Activated T-helper 1 cell treated with anti-CD3 and anti-CD28 coated beads, Interleukin-12 subunit alpha, Interleukin-12 subunit beta, Interleukin-2, Interleukin-4 antibody, amounts not matched to agents 30 ng/mL and 10 ng/mL and 1 ng/mL, durations not matched to agents 14 hours and 24 hours and 36 hours (primary cell): ENCODE data around the gene KRT34. TPM values are rescaled to one million over a fixed set of nuclear protein-coding genes. Genes with fewer than 3 reads are reported as not detected.
"Not testable (repeated sequence)": the region's sequence is repeated elsewhere in the genome, so short reads cannot be mapped to it uniquely, and the experiment has no call there.

Source experiments
- DNase-seq: peaks from one replicate; pipeline ENCODE4 v3.0.0; 2021; ENCODE audit warnings: low spot score
- H3K27ac Mint-ChIP-seq: one replicate; pipeline ENCODE4 v1.8.0; 2021; ENCODE audit warnings: mild to moderate bottlenecking, mixed read lengths
- H3K27me3 Mint-ChIP-seq: one replicate; pipeline ENCODE4 v1.8.0; 2022; ENCODE audit warnings: mild to moderate bottlenecking, moderate library complexity, mixed read lengths; ENCODE audit not compliant: insufficient read depth
- H3K36me3 Mint-ChIP-seq: one replicate; pipeline ENCODE4 v1.8.0; 2021; ENCODE audit warnings: low read depth, mixed read lengths
- H3K4me1 Mint-ChIP-seq: one replicate; pipeline ENCODE4 v1.8.0; 2021; ENCODE audit warnings: low read depth, mixed read lengths
- H3K4me3 Mint-ChIP-seq: one replicate; pipeline ENCODE4 v1.8.0; 2021; ENCODE audit warnings: mild to moderate bottlenecking, moderate library complexity, mixed read lengths
- H3K9me3 Mint-ChIP-seq: one replicate; pipeline ENCODE4 v1.8.0; 2021; ENCODE audit warnings: mixed read lengths
- intact Hi-C: fragments of 100-400 bp; cut with micrococcal nuclease; formaldehyde crosslinking; loops from one replicate; pipeline ENCODE4 v1.15.1; 2024
- total RNA-seq: library from RNA; stranded (reverse); gene quantifications from 2 replicates; pipeline ENCODE4 v1.2.3, GENCODE V29; 2022

KRT34 gene
- total RNA-seq = not detected in 2 replicates

DNA sequence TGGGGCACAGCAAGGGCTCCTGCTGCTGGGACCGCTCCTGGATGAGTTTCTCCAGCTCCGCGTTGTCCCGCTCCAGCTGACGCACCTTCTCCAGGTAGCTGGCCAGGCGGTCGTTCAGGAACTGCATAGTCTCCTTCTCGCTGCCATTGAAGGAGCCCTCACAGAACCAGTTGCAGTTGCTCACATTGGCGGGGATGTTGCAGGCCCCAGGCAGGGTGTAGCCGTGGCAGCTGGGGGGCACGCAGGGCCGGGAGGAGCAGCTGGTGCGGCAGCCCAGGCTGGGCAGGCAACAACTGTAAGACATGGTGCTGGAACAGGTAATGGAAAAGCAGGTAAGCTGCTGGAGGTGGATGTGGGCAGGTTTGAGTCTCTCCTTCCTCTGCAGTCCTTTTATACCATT is at the start of gene KRT34:
KRT34 (minus strand) TSS at position 364 of the 400 bp plus-strand sequence; CDS start at position 304, 60 bp downstream.
- intact Hi-C loops = not testable (repeated sequence)

DNA sequence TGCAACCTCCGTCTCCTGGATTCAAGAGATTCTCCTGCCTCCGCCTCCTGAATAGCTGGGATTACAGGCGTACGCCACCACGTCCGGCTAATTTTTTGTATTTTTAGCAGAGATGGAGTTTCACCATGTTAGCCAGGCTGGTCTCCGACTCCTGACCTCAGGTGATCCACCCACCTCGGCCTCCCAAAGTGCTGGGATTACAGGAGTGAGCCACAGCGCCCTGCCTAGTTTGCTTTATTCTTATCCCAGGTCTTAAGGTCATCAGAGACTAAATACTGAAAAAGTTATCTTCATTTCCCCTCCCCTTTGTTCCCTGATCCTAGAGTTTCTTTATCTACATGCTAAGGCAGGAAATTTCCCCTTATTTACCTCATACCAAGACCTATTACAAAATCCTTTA is 48.3 kb upstream of the KRT34 start:
- H3K27me3 Mint-ChIP-seq, H3K4me1 Mint-ChIP-seq, DNase-seq, H3K9me3 Mint-ChIP-seq, H3K27ac Mint-ChIP-seq, H3K36me3 Mint-ChIP-seq, H3K4me3 Mint-ChIP-seq, intact Hi-C loops: not testable (repeated sequence)

More for the DNA sequence above, at the start of gene KRT34:
- not testable (repeated sequence) for DNase-seq, H3K36me3 Mint-ChIP-seq, H3K27me3 Mint-ChIP-seq, H3K4me3 Mint-ChIP-seq, H3K27ac Mint-ChIP-seq, H3K4me1 Mint-ChIP-seq, H3K9me3 Mint-ChIP-seq

DNA sequence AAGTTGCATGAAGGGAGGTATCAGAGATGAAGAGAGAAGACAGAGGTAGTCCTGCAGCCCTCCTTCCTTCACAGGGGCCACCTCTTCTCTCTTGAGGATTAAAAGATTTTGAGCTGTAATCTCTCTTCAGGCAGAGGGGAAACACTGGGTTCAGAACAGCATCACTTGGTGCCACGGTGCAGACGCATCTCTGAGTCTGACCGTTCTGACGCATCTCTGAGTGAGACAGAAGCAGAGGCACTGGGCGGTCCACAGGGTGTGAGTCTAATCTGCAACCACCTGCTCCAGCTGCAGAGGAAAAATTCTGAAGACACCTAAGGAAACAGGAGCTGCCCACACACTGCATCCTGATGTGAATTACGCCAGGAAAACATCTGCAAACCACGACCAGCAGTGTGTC is 47.6 kb upstream of the KRT34 start:
- no peaks in the 10 kb centered on the region for H3K9me3 Mint-ChIP-seq
- intact Hi-C loops = no loop called here
- DNase-seq = no peak
- H3K4me3 Mint-ChIP-seq = no peak overlapping the region
- no peaks in the 10 kb centered on the region for H3K4me1 Mint-ChIP-seq
- H3K27me3 Mint-ChIP-seq = peaks cover 13% of the 10 kb centered on the region
- H3K27ac Mint-ChIP-seq = no peak overlapping the region
- no peaks in the 10 kb centered on the region for H3K36me3 Mint-ChIP-seq

DNA sequence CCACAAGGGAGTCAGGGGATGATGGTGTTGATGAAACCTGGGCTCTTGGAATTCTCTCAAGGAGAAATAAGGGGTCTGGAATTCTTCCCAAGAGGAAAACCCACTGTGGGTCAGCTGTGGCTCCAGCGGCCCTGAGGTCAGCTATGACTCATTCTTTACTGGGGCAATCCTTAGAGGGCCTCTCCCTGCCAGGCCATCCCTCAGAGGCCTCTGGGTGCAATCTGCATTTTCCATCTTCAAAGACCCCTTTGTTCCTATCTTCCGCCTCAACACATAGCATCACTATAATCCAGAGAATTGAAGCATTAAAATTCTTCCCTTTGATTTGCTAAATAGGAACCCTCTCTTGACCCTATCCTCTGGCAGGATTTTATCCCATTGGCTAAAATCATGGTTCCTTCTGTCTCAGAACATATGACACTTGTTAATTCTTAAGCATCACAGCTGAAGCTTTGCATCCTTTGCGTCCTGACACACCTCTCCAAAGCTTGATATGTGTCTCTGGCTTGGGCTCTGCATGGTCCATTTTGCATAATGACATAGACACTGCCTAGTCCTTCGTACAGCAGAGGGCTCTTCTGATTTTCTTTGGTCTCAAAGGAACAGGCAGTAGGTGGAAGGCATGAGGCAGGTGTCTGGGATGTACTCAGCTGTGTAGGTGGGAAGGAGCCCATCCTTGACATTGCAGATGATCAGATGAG is 46.6 kb upstream of the KRT34 start:
- H3K4me1 Mint-ChIP-seq = no peaks in the 10 kb centered on the region
- no peaks in the 10 kb centered on the region for H3K36me3 Mint-ChIP-seq
- H3K27me3 Mint-ChIP-seq = peaks cover 9% of the 10 kb centered on the region
- no peak overlapping the region for H3K4me3 Mint-ChIP-seq
- no peak overlapping the region for H3K27ac Mint-ChIP-seq
- intact Hi-C loops = no loop called here
- DNase-seq = no peak
- H3K9me3 Mint-ChIP-seq = no peaks in the 10 kb centered on the region

DNA sequence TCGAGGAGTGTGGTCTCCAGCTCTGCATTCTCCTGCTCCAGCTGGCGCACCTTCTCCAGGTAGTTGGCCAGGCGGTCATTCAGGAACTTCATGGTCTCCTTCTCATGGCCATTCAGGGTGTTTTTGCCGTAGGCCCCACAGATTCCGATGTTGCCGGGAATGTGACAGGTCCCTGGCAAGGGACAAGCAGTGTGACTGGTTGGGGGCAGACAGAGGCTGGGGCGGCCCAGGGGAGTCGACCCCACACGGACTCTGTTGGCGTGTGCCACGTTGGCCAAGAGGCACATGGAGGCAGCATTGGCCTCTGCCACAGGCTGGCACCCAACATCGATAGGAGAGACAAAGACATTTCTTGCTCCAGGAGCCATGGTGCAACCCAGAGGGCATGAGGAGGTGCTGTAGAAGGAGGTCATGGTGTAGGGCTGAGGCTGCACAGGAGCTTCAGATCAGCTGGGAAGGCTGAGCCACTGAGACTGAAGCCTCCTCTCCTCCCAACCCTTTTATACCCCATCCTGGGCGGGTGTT is 42.1 kb upstream of the KRT34 start, which contains the start of gene KRT37:
KRT37 (minus strand) TSS at position 475 of the 525 bp plus-strand sequence; CDS start at position 413, 62 bp downstream.
- no peaks in the 10 kb centered on the region for H3K4me1 Mint-ChIP-seq
- intact Hi-C loops = no loop called here
- H3K27ac Mint-ChIP-seq = no peak within 1 kb of the TSS
- peaks cover 8% of the 10 kb centered on the region for H3K27me3 Mint-ChIP-seq
- H3K4me3 Mint-ChIP-seq = no peak within 1 kb of the TSS
- H3K36me3 Mint-ChIP-seq = no peaks in the 10 kb centered on the region
- no peak for DNase-seq
- no peaks in the 10 kb centered on the region for H3K9me3 Mint-ChIP-seq

DNA sequence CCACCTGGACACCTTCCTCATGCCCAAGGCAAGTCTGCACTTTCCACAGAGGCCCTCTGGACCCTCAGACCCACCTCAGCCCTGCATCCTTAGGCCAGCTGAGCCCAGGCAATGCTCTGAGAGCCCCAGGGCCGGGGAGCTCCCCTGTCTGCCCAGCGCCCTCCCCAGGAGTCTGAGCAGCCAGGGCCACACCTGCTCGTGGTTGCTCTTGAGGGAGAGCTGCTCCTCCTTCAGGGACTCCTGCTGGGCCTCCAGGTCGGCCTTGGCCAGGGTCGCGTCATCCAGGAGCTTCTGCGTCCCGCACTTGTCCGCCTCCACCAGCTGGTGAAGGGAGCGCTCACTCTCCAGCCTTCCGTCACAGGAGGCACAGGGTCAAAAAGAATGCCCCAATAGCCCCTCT is 40.5 kb upstream of the KRT34 start:
- not testable (repeated sequence) for H3K36me3 Mint-ChIP-seq, H3K4me1 Mint-ChIP-seq, H3K27ac Mint-ChIP-seq, H3K27me3 Mint-ChIP-seq, H3K9me3 Mint-ChIP-seq, H3K4me3 Mint-ChIP-seq, DNase-seq
- intact Hi-C loops = loop anchor here (2.0 kb wide), 1 partner anchor 16 kb away; no protein-coding TSS in a partner anchor

DNA sequence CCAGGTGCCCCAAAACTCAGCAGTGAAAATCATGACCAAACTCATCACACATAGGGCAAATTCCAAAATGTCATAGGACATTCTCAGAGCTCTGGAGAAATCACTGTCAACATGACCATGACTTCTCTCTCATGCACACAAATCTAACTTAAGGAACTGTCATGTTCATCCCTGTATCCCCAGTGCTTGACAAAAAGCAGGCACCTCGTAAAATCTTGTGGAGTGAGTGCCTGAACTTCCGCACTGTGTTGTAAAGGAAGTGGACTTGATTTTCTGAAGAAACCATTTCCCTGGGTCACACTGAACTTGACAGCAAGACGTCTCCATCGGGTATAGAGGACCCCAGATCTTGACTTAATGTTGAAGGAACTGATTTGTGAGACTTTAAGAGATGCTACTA is 39.5 kb upstream of the KRT34 start:
- no peak for DNase-seq
- intact Hi-C loops = loop anchor here (2.0 kb wide), 1 partner anchor 17 kb away; no protein-coding TSS in a partner anchor
- no peak overlapping the region for H3K4me3 Mint-ChIP-seq
- no peaks in the 10 kb centered on the region for H3K36me3 Mint-ChIP-seq
- H3K4me1 Mint-ChIP-seq = no peaks in the 10 kb centered on the region
- H3K27me3 Mint-ChIP-seq = peaks cover 8% of the 10 kb centered on the region
- no peaks in the 10 kb centered on the region for H3K9me3 Mint-ChIP-seq
- H3K27ac Mint-ChIP-seq = no peak overlapping the region

DNA sequence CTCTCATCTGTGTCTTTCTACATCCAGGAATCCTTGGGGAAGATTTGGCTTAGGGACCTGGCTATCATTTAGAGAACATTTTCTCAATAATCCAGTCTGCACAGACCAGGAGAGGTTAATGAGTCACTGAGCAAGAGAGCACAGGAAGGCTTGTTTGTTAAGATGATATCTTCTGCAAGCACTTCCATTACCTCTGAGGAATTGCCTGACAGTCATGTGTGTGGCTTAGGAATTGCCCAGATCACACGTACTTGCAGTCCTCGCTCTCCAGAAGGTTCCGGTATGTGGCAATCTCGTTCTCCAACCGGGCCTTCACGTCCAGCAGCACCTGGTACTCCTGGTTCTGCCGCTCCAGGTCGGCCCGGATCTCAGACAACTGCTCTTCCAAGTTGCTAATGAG is 39.0 kb upstream of the KRT34 start:
- H3K27me3 Mint-ChIP-seq = peaks cover 8% of the 10 kb centered on the region
- H3K27ac Mint-ChIP-seq = no peak overlapping the region
- no peaks in the 10 kb centered on the region for H3K9me3 Mint-ChIP-seq
- H3K4me1 Mint-ChIP-seq = no peaks in the 10 kb centered on the region
- no peak overlapping the region for H3K4me3 Mint-ChIP-seq
- intact Hi-C loops = no loop called here
- no peak for DNase-seq
- H3K36me3 Mint-ChIP-seq = no peaks in the 10 kb centered on the region

DNA sequence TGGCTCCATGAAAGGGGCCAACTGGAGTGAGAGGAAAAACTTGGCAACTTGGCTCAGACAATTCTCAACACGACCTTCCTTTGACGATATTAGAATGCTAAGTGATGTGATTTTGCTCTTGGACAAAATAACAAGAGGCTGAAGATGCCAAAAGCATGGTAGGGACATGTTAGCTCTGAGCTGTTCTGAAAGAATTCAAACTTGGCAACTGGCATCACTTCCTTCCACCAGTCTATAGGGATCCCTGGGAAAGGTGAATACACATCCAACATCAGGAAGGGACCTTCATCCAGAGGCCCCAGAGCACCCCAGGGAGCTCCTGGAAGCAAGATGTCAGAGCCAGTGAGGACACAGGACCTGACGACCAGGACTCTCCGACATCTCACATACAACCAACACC is 38.0 kb upstream of the KRT34 start:
- Mint-ChIP-seq H3K4me1 (no peaks in the 10 kb centered on the region), H3K27me3 (peaks cover 7% of the 10 kb centered on the region), H3K4me3 (no peak overlapping the region), H3K9me3 (no peaks in the 10 kb centered on the region), H3K36me3 (no peaks in the 10 kb centered on the region), H3K27ac (no peak overlapping the region)
- intact Hi-C loops = no loop called here
- DNase-seq = no peak

DNA sequence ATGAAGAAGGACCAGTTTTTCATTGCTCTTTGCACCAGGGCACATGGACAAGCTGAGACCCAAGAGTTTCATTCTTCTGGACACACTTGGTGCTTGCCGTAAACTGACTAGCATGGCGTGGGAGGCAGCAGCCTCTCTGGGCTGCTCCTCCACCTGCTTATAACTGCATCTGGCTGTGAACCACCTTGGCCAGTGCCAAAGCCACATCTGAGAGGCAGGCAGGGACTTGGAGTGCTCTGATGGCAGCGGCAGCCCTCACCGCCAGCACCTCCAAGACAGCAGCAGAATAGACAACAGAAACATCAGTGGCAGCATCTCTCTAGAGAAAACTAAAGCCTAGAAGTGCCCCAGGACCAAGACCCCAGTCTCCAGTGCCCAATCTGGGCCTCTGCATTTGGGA is 37.6 kb upstream of the KRT34 start:
- Mint-ChIP-seq H3K9me3 (no peaks in the 10 kb centered on the region), H3K36me3 (no peaks in the 10 kb centered on the region), H3K27me3 (peaks cover 4% of the 10 kb centered on the region), H3K4me1 (no peaks in the 10 kb centered on the region), H3K27ac (no peak overlapping the region), H3K4me3 (no peak overlapping the region)
- no peak for DNase-seq
- intact Hi-C loops = no loop called here

DNA sequence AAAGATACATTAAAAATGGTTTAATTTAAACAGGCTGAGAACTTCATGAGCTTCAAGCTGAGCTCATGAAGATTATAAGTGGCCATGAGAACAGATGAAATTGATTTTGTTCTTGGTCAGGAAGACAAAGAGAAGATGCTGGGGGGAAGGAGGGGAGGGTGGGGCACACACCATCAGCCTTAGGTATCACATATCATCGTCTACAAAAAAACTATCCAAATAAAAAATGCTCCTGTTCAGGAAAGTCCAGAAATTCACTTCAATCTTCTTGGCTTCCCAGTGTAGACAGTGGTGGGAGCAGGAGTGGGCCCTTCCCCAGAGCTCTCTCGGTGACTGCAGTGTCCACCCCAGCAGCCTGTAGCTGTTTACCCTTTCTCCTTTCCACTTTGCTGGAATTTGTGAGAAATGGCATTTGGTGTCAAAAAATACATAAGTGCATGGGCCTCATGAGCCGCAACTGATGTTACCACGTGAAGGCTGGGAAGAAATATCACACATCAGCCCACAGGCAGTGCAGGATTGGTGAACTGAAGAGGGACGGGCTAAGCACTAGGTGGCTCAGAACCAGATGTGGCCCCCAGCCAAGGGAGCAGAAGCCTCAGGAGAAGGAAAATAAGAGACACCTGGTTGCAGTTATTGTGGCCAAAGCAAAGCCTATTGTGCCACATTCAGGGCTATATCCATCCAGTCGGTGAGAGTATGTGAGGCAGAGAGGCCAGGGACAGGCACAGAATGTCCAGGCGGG is 36.2 kb upstream of the KRT34 start:
- H3K36me3 Mint-ChIP-seq = no peaks in the 10 kb centered on the region
- H3K4me3 Mint-ChIP-seq = no peak overlapping the region
- H3K27ac Mint-ChIP-seq = no peak overlapping the region
- no peaks in the 10 kb centered on the region for H3K9me3 Mint-ChIP-seq
- H3K4me1 Mint-ChIP-seq = no peaks in the 10 kb centered on the region
- H3K27me3 Mint-ChIP-seq = peaks cover 4% of the 10 kb centered on the region
- DNase-seq = no peak
- intact Hi-C loops = no loop called here

DNA sequence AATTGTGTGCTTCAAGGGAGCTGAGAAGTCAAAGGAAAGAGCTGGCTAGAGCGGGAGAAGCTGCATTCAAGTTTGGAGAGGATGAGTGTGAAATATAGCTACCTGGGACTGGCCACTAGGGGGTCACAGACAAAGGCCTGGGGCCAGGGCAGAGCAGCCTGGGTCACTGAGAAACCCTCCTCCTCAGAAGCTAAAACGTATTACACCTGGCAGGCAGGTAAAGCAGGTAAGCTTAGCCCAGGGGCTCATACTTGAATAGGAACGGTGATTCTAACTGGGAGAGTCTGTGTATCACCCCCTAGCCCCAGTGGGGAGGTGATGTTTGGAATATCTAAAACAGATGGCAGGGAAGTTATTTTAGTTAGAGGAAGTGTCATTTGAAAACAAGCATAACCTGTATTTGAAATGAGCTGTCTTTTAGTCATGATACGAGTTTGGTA is 35.5 kb upstream of the KRT34 start:
- H3K9me3 Mint-ChIP-seq = no peaks in the 10 kb centered on the region
- no peaks in the 10 kb centered on the region for H3K36me3 Mint-ChIP-seq
- intact Hi-C loops = no loop called here
- no peaks in the 10 kb centered on the region for H3K4me1 Mint-ChIP-seq
- DNase-seq = no peak
- no peak overlapping the region for H3K4me3 Mint-ChIP-seq
- no peak overlapping the region for H3K27ac Mint-ChIP-seq
- peaks cover 4% of the 10 kb centered on the region for H3K27me3 Mint-ChIP-seq

DNA sequence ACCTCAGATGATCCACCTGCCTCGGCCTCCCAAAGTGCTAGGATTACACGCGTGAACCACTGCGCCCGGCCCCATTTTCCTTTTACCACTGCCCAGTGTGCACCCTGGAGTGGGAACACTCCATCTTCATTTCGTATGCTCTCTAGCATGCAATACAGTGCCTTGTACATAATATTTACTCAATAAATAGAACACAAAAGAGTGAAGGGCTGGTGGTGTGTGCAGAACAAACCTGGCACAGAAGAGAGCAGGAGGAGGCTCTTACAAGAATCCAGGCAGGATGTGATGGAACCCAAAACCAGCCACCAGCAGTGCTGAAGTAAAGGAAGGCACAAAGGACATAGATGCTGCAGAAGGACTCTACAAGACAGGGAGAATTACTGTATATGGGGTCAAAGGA is 35.0 kb upstream of the KRT34 start:
- H3K27ac Mint-ChIP-seq = no peak overlapping the region
- no peaks in the 10 kb centered on the region for H3K4me1 Mint-ChIP-seq
- no peaks in the 10 kb centered on the region for H3K9me3 Mint-ChIP-seq
- H3K4me3 Mint-ChIP-seq = no peak overlapping the region
- no peak for DNase-seq
- intact Hi-C loops = no loop called here
- H3K27me3 Mint-ChIP-seq = peaks cover 4% of the 10 kb centered on the region
- H3K36me3 Mint-ChIP-seq = no peaks in the 10 kb centered on the region
